Stimulated activated CD8-positive, alpha-beta memory T cell treated with anti-CD3 and anti-CD28 coated beads, Interleukin-7, amount 100 ng/mL, for 4 hours (primary cell): ENCODE data around the gene OR8B8.
"Not testable (repeated sequence)": the region's sequence is repeated elsewhere in the genome, so short reads cannot be mapped to it uniquely, and the experiment has no call there.

Source experiments
- DNase-seq, 2 donors: peaks; one replicate each; pipeline ENCODE4 v3.0.0-alpha.2; 2020; ENCODE audit warnings: low read depth in 2 of 2

Gene OR8B8, protein sequence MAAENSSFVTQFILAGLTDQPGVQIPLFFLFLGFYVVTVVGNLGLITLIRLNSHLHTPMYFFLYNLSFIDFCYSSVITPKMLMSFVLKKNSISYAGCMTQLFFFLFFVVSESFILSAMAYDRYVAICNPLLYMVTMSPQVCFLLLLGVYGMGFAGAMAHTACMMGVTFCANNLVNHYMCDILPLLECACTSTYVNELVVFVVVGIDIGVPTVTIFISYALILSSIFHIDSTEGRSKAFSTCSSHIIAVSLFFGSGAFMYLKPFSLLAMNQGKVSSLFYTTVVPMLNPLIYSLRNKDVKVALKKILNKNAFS

GRCh38 chr11:124445646-124446150 is at the start of gene OR8B8:
TSS of gene OR8B8 (minus strand) at chr11:124445696. CDS start at chr11:124441085, 4,611 bp downstream.
- DNase-seq: no peak

DNA sequence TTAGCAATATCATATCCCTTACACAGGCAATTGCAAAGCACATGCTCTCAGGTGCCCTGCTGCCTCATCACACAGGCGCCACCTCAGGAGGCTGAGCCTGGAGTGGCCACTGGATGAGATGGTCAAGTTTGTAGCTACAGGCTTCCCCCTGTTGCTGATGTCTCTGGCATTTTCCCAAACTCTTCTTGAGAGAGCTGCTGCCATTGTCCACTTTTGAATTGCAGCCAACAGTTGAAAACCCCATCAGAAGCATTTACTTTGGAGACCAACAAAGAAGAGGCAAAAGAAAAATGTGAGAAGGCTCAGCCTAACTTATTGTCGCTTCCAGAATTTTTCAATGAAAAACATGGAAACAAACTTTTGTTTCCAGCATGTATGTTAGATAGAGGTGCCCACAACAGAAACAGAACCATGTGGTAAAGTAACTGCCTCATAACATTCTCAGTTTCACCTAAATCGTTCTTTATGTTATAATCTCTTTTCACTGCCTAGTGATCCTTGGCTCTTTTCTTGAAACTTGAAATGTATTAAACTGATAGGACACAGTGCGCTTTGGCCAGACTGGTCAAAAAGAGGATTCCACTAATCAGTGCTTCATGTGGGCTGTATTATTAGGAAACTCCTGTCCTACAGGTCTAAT is 47.6 kb upstream of the OR8B8 start:
- DNase-seq: no peak

GRCh38 chr11:124483422-124483821 is 37.9 kb upstream of the OR8B8 start:
- no peak for DNase-seq

GRCh38 chr11:124482362-124483147 is 37.1 kb upstream of the OR8B8 start:
- DNase-seq: no peak

DNA sequence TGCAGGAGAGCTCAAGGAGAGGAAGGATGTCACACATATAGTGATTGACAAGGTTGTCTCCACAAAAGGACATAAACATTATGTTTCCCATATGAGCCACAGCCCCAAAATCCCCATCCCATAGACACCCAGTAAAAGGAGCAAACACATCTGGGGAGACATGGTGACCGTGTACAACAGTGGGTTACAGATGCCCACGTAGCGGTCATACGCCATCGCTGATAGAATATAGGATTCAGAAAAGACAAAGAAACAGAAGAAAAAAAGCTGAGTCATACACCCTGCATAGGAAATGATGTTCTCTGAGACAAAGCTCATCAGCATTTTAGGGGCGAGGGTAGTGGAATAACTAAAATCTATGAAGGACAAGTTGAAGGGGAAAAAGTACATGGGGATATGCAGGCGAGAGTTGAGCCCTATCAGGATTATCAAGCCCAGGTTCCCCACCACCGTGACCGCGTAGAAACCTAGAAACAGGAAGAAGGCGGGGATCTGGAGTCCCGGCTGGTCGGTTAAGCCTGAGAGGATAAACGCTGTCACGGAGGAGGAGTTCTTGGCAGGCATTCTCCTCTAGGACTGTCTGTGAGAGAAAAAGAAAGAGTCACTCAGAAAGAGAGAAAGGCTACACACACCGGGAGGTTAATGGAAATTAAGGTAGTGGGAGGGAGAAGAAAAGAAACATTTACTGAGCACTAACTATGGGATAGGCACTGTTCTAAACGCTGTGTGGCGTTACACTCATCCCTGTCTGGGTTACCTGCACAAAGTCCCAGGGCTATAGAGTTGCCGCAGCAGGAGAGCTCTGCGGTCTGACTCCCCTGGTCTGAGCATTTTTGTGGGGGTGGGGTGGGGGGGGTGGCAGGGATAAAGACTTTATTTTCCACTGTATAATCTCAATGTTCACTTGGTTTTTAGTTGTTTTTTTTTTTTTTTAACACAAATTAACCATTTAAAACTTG is 36.1 kb upstream of the OR8B8 start:
- DNase-seq: no peak

- DNase-seq: no peak
These were observed 34.1 kb upstream of the OR8B8 start for GRCh38 chr11:124479561-124479960.

- no peak for DNase-seq
These were observed 29.8 kb upstream of the OR8B8 start for GRCh38 chr11:124475265-124475664.

DNA sequence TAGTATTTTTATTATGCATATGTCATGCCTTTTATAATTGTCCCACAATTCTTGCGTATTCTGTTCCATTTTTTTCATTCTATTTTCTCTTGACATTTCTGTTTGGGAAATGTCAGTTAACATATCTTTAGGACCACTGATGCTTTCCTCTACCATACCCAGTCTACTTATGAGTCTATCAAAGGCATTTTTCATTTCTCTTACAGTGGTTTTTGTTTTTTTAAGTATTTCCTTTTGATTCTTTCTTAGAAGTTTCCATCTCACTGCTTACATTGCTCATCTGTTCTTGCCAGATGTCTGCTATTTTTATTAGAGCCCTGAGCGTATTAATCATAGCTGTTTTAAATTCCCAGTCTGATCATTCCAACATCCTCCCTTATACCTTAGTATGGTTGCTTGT is 29.3 kb upstream of the OR8B8 start:
- no peak for DNase-seq

DNA sequence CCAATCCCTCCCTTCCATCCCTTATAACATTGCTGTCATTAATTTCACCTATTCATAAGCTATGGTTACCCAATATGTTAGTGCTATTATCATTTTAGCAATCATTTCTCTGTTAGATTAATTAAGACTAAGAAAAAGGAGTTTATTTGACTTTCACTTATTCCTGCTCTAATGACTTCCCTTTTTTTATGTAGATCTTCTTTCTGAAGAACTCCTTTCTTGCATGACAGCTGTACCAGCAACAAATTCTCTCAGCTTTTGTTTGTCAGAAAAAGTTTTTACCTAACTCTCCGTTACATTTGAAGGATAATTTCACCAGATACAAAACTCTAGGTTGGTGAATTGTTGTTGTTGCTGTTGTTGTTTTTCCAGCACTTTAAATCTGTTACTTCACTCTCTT is 28.6 kb upstream of the OR8B8 start:
- DNase-seq: no peak

DNA sequence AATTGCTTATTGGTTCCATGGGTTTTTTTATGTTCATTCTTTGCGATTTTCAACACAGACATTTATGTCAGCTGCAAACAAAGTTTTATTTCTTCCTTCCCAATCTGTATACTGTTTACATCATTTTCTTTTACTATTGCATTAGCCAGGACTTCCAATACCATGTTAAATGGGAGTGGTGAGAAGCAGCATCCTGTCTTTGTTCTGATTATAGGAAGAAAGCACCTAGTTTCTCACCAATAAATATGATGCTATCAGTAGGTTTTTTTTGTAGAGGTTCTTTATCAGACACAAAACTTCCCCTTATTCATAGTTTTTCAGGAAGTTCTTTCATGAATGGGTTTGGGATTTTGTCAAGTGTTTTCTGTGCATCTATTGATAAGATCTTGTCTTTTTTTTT is 28.0 kb upstream of the OR8B8 start:
- DNase-seq: no peak

- no peak for DNase-seq
These were observed 25.2 kb upstream of the OR8B8 start for GRCh38 chr11:124470561-124471227.

- DNase-seq: no peak
These were observed 22.0 kb upstream of the OR8B8 start for GRCh38 chr11:124467381-124467927.

GRCh38 chr11:124465368-124465767 is 19.9 kb upstream of the OR8B8 start:
- DNase-seq: no peak

GRCh38 chr11:124463990-124464389 is 18.5 kb upstream of the OR8B8 start:
- no peak for DNase-seq

GRCh38 chr11:124463324-124463723 is 17.8 kb upstream of the OR8B8 start:
- DNase-seq: no peak

GRCh38 chr11:124460459-124460858 is 15.0 kb upstream of the OR8B8 start:
- DNase-seq: no peak

DNA sequence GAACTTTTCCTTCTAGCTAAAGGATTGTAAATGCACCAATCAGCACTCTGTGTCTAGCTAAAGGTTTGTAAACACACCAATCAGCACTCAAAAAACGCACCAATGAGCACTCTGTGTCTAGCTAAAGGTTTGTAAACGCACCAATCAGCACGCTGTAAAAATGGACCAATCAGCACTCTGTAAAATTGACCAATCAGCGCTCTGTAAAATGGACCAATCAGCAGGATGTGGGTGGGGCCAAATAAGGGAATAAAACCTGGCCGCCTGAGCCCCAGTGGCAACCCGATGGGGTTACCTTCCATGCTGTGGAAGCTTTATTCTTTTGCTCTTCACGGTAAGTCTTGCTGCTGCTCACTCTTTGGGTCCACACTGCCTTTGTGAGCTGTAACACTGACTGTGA is 13.9 kb upstream of the OR8B8 start:
- not testable (repeated sequence) for DNase-seq

DNA sequence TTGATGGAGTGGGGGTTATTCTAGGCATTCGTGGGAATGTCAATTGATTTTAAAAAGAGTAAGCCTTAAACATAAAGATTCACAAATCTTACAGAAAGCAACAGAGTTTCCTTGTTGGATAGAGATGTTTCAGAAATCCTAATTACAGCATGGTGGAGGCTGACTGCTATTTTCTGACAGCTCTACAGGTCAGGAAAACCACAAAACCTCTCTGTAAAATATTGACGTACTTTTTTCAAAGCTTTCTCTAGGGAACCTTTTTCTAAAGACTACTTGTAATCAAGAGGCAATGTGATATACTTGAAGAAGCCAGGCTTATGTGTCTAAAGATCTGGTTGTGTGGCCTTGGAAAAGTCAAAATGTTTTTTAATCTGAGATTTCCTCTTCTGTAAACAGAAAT is 9.1 kb upstream of the OR8B8 start:
- DNase-seq: no peak

DNA sequence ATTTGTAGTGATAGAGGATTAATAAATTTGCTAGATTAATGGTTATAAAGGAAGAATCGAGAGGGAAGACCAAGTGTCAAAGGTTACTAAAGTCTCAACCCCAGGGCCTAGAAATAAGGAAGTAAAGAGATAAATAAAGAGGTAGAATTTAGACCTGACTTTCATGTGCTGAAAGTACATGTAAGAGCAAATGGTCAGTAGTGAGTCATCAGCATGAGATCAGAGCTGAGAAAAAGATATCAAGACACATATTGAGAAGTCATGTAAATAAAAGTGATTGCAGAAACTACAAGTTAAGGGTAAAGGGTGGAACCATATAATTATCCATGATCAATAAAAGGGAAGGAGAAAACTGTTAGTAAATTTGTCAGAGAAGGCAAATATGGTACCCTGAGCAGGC is 1.4 kb upstream of the OR8B8 start:
- no peak for DNase-seq

DNA sequence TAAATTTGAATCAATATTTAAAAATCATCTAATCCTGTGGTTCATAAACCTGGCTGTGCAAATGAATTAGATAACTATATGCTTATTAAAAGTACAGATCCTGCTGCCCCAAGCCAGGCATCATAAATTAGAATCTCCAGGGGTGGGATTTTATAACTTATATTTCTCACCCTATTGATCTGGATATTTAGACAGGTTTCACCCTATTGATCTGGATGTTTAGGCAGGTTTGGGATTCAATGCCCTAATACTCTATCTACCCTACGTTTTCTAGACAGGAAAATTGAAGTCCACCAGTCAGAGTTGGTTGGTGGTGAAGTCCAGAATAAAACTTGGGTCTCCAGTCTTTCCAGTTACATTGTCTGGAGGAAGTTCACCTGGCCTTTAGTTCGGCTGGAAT is 2.6 kb downstream of the OR8B8 start:
- DNase-seq: no peak

DNA sequence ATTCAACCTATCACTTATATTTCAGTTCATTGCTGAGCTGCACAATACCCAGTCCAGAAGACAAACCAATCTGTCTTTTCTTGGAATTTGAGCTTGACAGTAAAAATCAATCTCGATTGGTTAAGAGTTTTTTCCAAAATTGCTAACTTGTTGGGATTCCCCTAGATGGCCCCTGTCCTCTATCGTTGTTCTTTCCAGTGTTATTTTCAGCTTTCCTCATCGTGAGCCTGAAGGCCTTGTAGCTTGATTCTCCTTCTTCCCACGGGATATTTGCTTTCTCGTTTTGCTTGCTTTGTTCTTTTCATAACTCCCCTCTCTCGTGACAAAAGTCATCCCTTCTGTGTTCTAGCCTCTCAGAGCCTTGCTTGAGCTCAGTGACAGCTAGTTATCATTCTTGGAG is 3.1 kb downstream of the OR8B8 start:
- no peak for DNase-seq
